K562 (cell line): ENCODE data around the gene SH2D5. TPM values are rescaled to one million over a fixed set of nuclear protein-coding genes. Genes with fewer than 3 reads are reported as not detected.

Experiments used
- ATAC-seq: fragments of 200-7000 bp; cut with Tn5 transposase; 3 replicates; pipeline ENCODE4 v1.9.1; 2020; ENCODE audit warnings: moderate library complexity
- BruUV-seq: library from RNA; stranded (reverse); fragments of 400-500 nt; replicated peaks from 2 replicates; lab custom pipeline; 2021; lab: Mats Ljungman, UMichigan
- CTCF ChIA-PET: fragments of 300-600 bp; formaldehyde crosslinking; extraction: SDS; loops from one replicate; lab custom pipeline; 2021; ENCODE audit warnings: low intra/inter-chr PET ratio; lab: Yijun Ruan, JAX
- POLR2A ChIA-PET: fragments of 300-600, 350-650 bp; sonication (Branson Sonifier 250); formaldehyde crosslinking; extraction: SDS; loops from one replicate; lab custom pipeline; 2021; ENCODE audit warnings: antibody characterized with exemption, inconsistent platforms; lab: Yijun Ruan, JAX
- DNase-seq, 4 experiments: peaks; one replicate each; pipeline versions ENCODE4 v3.0.0 to v3.0.0-alpha.2; 2011 to 2018; ENCODE audit warnings: low spot score in 3 of 4, mixed read lengths in 3 of 4; ENCODE audit errors: extremely low read depth in 1 of 4
- FAIRE-seq: peaks from 2 replicates; lab custom pipeline; 2011; peaks lifted over from hg19 to GRCh38; lab: Jason Lieb, UNC
- H2AFZ ChIP-seq: 2 replicates; pipeline ENCODE4 v1.6.0; 2011; ENCODE audit warnings: low read depth, low read length, control low read depth, inconsistent platforms
- H3K27ac ChIP-seq: fragments of 200-600 bp; 3 replicates; pipeline ENCODE4 v1.8.0; 2011; ENCODE audit warnings: low read depth, mild to moderate bottlenecking, control low read depth, inconsistent platforms, low read length, moderate library complexity, mixed read lengths; ENCODE audit errors: extremely low read depth
- H3K27me3 ChIP-seq, 2 experiments: fragments of 300-600 bp in 1 of 2; 2 replicates in 1 of 2; 3 replicates in 1 of 2; pipeline versions ENCODE4 v1.6.0 to v1.8.0; 2011; ENCODE audit warnings: inconsistent platforms in 2 of 2, low read length in 2 of 2, mild to moderate bottlenecking in 1 of 2, mixed read lengths in 1 of 2, moderate library complexity in 1 of 2; ENCODE audit not compliant: control insufficient read depth in 2 of 2, insufficient read depth in 2 of 2
- H3K36me3 ChIP-seq: fragments of 300-600 bp; 3 replicates; pipeline ENCODE4 v1.8.0; 2011; ENCODE audit warnings: mild to moderate bottlenecking, low read length, inconsistent platforms; ENCODE audit not compliant: control insufficient read depth, insufficient read depth
- H3K4me1 ChIP-seq, 2 experiments: fragments of 200-600 bp in 1 of 2; replicated peaks in 1 of 2; 2 replicates in 1 of 2; 3 replicates in 1 of 2; pipeline versions ENCODE4 v1.5.1 to v1.8.0; 2011; ENCODE audit warnings: inconsistent platforms in 2 of 2, low read length in 2 of 2, mild to moderate bottlenecking in 1 of 2, mixed read lengths in 1 of 2, moderate library complexity in 1 of 2; ENCODE audit not compliant: control insufficient read depth in 2 of 2, insufficient read depth in 2 of 2
- H3K4me2 ChIP-seq: 2 replicates; pipeline ENCODE4 v1.6.1; 2011; ENCODE audit warnings: low read length, control low read depth, inconsistent platforms, mixed read lengths; ENCODE audit not compliant: insufficient read depth
- H3K4me3 ChIP-seq: fragments of 200-600 bp; sonication (generic), shearing (Covaris generic); 2 replicates; pipeline ENCODE4 v1.5.1; 2016; ENCODE audit warnings: control low read depth, inconsistent platforms
- H3K79me2 ChIP-seq: fragments of 200-600 bp; 3 replicates; pipeline ENCODE4 v1.8.0; 2011; ENCODE audit warnings: low read length, inconsistent platforms; ENCODE audit not compliant: control insufficient read depth, insufficient read depth
- H3K9ac ChIP-seq, 2 experiments: 2 replicates each; pipeline versions ENCODE4 v1.6.0 to v1.6.1; 2011; ENCODE audit warnings: low read depth in 2 of 2, low read length in 2 of 2, control low read depth in 1 of 2, inconsistent platforms in 1 of 2, mild to moderate bottlenecking in 1 of 2, mixed read lengths in 1 of 2; ENCODE audit not compliant: insufficient read depth in 1 of 2
- H3K9me1 ChIP-seq: one replicate; pipeline ENCODE4 v1.6.0; 2011; ENCODE audit warnings: inconsistent platforms, mild to moderate bottlenecking, low read length, moderate library complexity; ENCODE audit not compliant: control insufficient read depth, insufficient read depth
- H3K9me3 ChIP-seq: replicated peaks from 2 replicates; pipeline ENCODE4 v1.5.1; 2011; ENCODE audit warnings: low read depth, low read length, inconsistent platforms; ENCODE audit not compliant: control insufficient read depth, insufficient read depth
- H4K20me1 ChIP-seq: replicated peaks from 2 replicates; pipeline ENCODE4 v1.6.1; 2011; ENCODE audit warnings: low read length, inconsistent platforms, mixed read lengths; ENCODE audit not compliant: control insufficient read depth, insufficient read depth
- E4F1 ChIP-seq: fragments of 250-450 bp; sonication (Bioruptor Pico); IDR thresholded peaks from 2 replicates; pipeline ENCODE4 v1.5.0; 2021; ENCODE audit warnings: mild to moderate bottlenecking, borderline replicate concordance
- MAFK ChIP-seq: IDR thresholded peaks from 2 replicates; pipeline ENCODE4 v1.6.1; 2011; ENCODE audit warnings: low read length, improper control_type of control experiment
- MXD1 ChIP-seq: fragments of 250-450 bp; sonication (Bioruptor Pico); IDR thresholded peaks from 2 replicates; pipeline ENCODE4 v1.8.0; 2021; ENCODE audit warnings: borderline replicate concordance, mild to moderate bottlenecking, moderate library complexity; ENCODE audit not compliant: poor library complexity, severe bottlenecking
- PTTG1 ChIP-seq: fragments of 450-650 bp; IDR thresholded peaks from 2 replicates; pipeline ENCODE4 v1.6.1; 2016; ENCODE audit warnings: low read depth, mild to moderate bottlenecking, missing genetic modification characterization, missing compliant biosample characterization
- ZBTB8A ChIP-seq: fragments of 450-650 bp; IDR thresholded peaks from 2 replicates; pipeline ENCODE4 v1.6.1; 2018; ENCODE audit warnings: mild to moderate bottlenecking, moderate library complexity; ENCODE audit not compliant: partially characterized antibody
- ZNF121 ChIP-seq: sonication (generic); formaldehyde crosslinking; conservative IDR thresholded peaks from 2 replicates; pipeline ENCODE4 v1.8.0; 2022; ENCODE audit warnings: missing genetic modification reagents
- ZNF586 ChIP-seq: fragments of 450-650 bp; formaldehyde crosslinking; conservative IDR thresholded peaks from 2 replicates; pipeline ENCODE4 v1.4.0; 2020; ENCODE audit warnings: mild to moderate bottlenecking, moderate library complexity
- ZNF707 ChIP-seq: fragments of 250-450 bp; sonication (Bioruptor Pico); conservative IDR thresholded peaks from 2 replicates; pipeline ENCODE4 v1.8.0; 2022; ENCODE audit warnings: inconsistent platforms, mild to moderate bottlenecking, moderate library complexity
- WGBS: fragments of 100-300 bp; shearing (Covaris generic); methylation state at CpG from one replicate; pipeline ENCODE4 v1.1.6; 2016; ENCODE audit warnings: low coverage, mixed read lengths; ENCODE audit not compliant: insufficient coverage; ENCODE audit errors: missing lambda C conversion rate; 5-methylcytosine and 5-hydroxymethylcytosine counted together
- in situ Hi-C: fragments of 300-500 bp; cut with MboI; formaldehyde crosslinking; loops from 4 replicates; pipeline ENCODE4 v1.15.0; 2018; ENCODE audit warnings: inconsistent platforms, mixed read lengths
- intact Hi-C: fragments of 100-400 bp; cut with micrococcal nuclease; formaldehyde crosslinking; loops from 2 replicates; pipeline ENCODE4 v1.14.2; 2022
- polyA plus RNA-seq, 8 experiments: library from polyadenylated mRNA; depleted of rRNA in 4 of 8; stranded (reverse) in 5 of 8; unstranded in 3 of 8; fragments of >200 nt; fragmentation: Nextera tagmentation in 2 of 8; fragmentation: Illumina TruSeq in 1 of 8; extraction: Ambion mirVana in 2 of 8; extraction: Trizol in 1 of 8; gene quantifications; 2 replicates each; pipeline versions ENCODE4 v1.2.1 to v1.2.3, GENCODE V29; 2011 to 2014; ENCODE audit warnings: inconsistent platforms in 1 of 8, missing spikeins in 1 of 8
- total RNA-seq, 7 experiments: library from RNA; depleted of rRNA in 6 of 7; stranded (reverse); fragments of >200 nt in 6 of 7; fragmentation: Illumina TruSeq in 2 of 7; extraction: Trizol in 2 of 7; gene quantifications; 2 replicates each; pipeline versions ENCODE4 v1.2.1 to v1.2.3, GENCODE V29; 2011 to 2021; ENCODE audit warnings: low replicate concordance in 1 of 7
- TF ChIP-seq, protein P1 (sequence below), 3 experiments: IDR thresholded peaks in 2 of 3; conservative IDR thresholded peaks in 1 of 3; 2 replicates each; pipeline ENCODE4 v1.5.1; 2011 to 2012; ENCODE audit warnings: low read length in 3 of 3, mild to moderate bottlenecking in 3 of 3, control low read depth in 2 of 3, improper control_type of control experiment in 1 of 3, inconsistent platforms in 1 of 3, low read depth in 1 of 3, mixed read lengths in 1 of 3, moderate library complexity in 1 of 3; ENCODE audit not compliant: insufficient read depth in 2 of 3

SH2D5 gene
- total and polyA plus RNA-seq, 9 of the 15 experiments (the other 6 are each of a cell fraction or from before 2014, with no cell fraction given) = 0.06 to 0.11 TPM; not detected in 7

GRCh38 chr1:20763417-20763816 is 30.9 kb upstream of the SH2D5 start (continued):
- TF ChIP-seq, protein P1, sequence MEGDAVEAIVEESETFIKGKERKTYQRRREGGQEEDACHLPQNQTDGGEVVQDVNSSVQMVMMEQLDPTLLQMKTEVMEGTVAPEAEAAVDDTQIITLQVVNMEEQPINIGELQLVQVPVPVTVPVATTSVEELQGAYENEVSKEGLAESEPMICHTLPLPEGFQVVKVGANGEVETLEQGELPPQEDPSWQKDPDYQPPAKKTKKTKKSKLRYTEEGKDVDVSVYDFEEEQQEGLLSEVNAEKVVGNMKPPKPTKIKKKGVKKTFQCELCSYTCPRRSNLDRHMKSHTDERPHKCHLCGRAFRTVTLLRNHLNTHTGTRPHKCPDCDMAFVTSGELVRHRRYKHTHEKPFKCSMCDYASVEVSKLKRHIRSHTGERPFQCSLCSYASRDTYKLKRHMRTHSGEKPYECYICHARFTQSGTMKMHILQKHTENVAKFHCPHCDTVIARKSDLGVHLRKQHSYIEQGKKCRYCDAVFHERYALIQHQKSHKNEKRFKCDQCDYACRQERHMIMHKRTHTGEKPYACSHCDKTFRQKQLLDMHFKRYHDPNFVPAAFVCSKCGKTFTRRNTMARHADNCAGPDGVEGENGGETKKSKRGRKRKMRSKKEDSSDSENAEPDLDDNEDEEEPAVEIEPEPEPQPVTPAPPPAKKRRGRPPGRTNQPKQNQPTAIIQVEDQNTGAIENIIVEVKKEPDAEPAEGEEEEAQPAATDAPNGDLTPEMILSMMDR (IDR thresholded peaks at IDR 0.05 in 2 of 3, conservative IDR thresholded peaks at IDR 0.05 in 1 of 3; ENCODE audit: insufficient read depth in 2 of 3, low read depth in 1 of 3, low read length in 3 of 3) = no peak
- no peak for TF ChIP-seq MAFK
- TF ChIP-seq ZBTB8A = no peak
- TF ChIP-seq ZNF586 (CRISPR knock-in tag) = no peak
- TF ChIP-seq E4F1 (CRISPR knock-in tag) = no peak
- no peak for TF ChIP-seq ZNF707
- TF ChIP-seq, all 486 proteins: peak for 0

GRCh38 chr1:20760322-20760721 is 27.8 kb upstream of the SH2D5 start:
- TF ChIP-seq ZNF121 (CRISPR knock-in tag) = peak; percentile 76
- no peak for TF ChIP-seq MXD1 (CRISPR knock-in tag)
- no peak for TF ChIP-seq PTTG1
- ChIA-PET POLR2A (interaction anchor here (0.8 to 1.4 kb wide), 2 partner anchors 8 to 13 kb away, joined by 3 to 4 read pairs; no protein-coding TSS in a partner anchor), CTCF (no interaction called here)
- intact Hi-C loops = no loop called here
- WGBS = 94% methylated on average over 6 of the region's 6 CpGs
- Histone ChIP-seq H3K36me3 (peaks cover 95% of the 10 kb centered on the region), H2AFZ (no peak overlapping the region), H3K4me1 (no peaks in the 10 kb centered on the region), H3K9me3 (no peaks in the 10 kb centered on the region), H3K27me3 (no peaks in the 10 kb centered on the region), H3K4me3 (no peak overlapping the region), H3K9me1 (no peaks in the 10 kb centered on the region), H3K79me2 (0 out of 3 replicates have a peak, but pooled peaks cover 3% of the 10 kb centered on the region), H3K27ac (no peak overlapping the region), H4K20me1 (no peaks in the 10 kb centered on the region), H3K4me2 (no peak overlapping the region), H3K9ac (no peak overlapping the region)
- in situ Hi-C loops = no loop called here
- no peak for FAIRE-seq
- ATAC-seq = no peak
- BruUV-seq = no TSS peak
- no peak for DNase-seq
